ENCODE data around the gene TTC29.

TTC29 gene

GRCh38 chr4:146945556-146946374, at the start of gene TTC29:
Gene TTC29, minus strand, starts transcription at chr4:146945864. Its CDS starts 5,969 bp downstream, at chr4:146939895.
- peak; percentile 92 for DNase-seq

DNA sequence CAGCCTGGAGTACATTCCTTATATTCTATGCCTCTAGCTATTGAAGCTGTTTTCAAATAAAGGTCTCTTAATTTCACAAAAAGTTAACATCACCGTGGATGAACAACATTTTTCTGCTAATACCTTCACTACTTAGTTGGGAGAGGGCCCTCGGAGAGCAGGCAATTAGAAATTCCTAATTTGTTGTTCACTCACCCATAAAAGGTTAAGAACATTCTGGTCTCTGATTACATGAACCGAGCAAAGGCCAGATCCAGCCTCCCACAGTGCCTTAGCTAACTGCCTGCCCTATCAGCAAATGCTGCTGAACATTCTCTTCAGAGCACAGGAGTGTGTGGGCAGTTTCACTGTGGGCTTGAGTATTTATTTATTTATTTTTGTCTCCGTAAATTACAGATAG, 36.0 kb upstream of the TTC29 start:
- no peak for DNase-seq

DNA sequence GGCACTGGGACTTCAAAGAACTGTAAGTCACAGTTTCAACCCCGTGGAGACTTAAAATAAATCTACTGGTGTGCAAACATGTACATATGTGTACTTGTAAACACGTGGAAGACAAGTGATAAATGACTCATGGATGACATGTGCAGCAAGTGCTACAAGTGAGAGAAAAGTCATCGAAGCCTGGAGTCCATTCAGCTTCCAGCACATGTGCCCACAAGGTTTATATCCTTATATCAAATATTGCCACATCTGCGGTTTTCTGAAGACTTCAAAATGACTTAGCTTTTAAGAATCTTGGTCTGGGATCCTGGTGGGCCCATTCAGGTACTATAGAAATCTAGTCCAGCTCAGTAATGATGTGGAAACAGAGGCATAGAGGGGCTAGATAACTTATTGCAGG, 33.0 kb upstream of the TTC29 start:
- DNase-seq, result no peak

GRCh38 chr4:146976145-146976544, 30.5 kb upstream of the TTC29 start:
- DNase-seq, result no peak

DNA sequence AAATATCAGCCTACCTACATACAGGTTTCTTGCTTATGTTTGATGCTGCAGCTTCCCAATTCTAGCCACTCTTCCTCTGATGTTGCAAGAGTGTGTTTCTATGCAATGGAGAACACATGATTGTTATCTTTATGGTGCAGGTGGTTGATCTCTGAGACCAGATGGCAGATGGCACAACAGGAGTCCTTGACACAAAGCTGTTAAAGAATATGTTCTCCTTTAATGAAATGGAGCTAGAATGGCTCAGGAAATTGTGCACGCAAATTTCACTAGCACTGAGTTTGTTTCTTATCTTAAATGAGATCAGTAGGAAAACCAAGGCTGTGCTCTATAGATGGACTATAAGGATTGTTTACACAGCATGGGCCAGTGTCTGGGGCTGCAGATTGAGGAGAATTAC, 29.9 kb upstream of the TTC29 start:
- DNase-seq, result peak; percentile 54

DNA sequence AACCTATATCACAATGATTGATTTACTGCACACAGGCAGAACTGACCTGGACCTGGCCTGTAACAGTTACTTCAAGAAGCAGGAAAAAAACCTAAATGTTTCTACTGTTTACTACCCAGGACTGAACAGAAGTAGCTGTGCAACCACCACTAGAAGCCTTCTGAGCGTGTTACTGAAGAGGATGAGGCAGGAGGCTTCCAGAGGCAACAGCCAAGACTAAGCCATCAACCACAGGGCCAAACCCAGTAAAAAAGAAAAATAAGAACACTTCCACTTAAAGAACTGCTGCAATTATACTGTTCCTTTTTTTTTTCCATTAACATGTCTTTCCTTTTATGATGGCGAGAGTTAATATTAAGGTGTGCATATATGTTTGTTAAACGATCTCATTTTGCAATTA, 29.4 kb upstream of the TTC29 start:
- no peak for DNase-seq

DNA sequence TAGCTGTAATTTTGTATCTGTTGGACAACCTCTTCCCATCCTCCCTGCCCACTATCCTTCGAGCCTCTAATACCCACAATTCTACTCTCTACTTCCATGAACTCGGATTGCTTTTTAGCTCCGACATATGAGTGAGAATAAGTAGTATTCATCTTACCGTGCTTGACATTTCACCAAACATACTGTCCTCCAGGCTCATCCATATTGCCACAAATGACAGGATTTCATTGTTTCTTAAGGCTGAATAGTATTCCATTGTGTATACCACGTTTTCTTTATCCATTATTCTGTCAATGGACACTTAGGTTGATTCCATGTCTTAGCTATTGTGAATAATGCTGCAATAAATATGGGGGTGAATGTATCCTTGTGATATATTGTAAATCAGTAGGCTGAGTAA, 26.4 kb upstream of the TTC29 start:
- DNase-seq, result no peak

- no peak for DNase-seq
Observed at GRCh38 chr4:146969126-146969525, 23.5 kb upstream of the TTC29 start.

- DNase-seq, result no peak
Observed at GRCh38 chr4:146960634-146961033, 15.0 kb upstream of the TTC29 start.

DNA sequence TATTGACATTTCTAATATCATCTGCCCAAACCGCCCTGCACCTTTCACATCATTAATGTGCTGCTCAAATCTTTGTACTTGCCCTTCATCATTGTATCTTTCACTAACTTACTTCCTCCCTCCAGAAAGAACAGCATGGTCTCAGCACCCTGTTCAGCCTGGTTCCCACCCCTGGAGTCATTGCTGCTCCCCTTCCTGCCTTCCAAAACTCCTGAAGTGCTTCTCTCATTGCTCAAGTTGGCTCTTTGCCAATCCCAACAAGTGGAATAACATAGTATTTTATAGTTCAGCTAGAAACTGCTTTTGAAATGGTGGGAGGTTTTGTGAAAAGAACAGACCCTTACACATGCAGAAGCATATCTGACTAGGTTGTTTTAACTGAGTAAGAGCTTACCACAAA, 14.0 kb upstream of the TTC29 start:
- DNase-seq, result no peak

DNA sequence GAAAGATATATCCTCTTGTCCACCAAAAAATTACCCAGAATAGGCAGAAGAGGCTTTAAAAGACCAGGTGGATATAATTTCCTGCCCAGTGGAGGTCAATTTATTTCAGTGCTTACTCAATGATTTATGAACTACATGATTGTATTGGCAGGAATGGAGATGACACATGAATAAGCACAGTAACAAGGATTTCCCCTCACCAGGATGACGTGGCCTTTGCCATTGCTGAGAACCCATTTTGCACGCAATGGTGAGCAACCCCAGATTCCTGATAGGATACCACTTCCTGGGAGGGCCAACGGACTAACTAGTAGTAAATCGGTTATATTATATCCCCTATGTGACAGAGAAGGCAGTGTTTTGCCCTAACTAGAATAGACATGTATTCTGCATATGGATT, 11.6 kb upstream of the TTC29 start:
- no peak for DNase-seq

DNA sequence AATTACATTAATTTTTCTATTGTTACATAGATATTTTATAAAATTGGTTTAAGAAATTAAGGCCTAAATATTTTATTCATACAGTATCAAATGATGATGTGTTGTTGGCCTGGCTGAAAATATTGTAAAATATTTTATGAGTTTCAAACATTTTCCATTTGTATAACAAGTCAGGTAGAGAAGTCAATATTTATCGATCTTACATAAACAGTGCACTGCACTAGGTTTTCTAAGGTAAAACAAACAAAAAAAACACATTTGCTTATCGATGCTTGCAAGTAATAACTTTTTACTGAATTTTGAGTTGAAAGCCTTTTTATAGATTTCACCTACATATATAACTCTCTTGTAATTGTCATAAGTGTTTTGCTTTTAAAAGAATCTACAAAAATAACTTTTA, 7.2 kb upstream of the TTC29 start:
- no peak for DNase-seq

DNA sequence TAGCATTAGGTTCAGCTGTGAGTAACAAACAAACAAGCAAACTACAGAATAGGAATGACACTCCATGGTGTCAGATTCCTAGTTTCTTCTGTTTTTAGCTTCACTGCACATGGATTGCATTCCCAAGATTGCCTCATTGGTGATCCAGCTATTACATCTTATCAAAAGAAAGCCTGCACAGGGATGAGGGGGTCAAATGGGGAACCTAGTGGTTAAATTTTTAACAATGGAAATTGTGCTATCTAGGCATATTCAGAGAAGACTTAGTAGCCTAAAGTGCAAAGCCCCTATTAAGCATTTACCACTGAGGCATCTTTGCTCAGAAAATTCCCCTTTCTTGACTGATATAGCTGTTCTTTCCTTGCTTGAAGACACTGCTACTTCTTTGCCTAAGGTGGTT, 3.9 kb upstream of the TTC29 start:
- no peak for DNase-seq

DNA sequence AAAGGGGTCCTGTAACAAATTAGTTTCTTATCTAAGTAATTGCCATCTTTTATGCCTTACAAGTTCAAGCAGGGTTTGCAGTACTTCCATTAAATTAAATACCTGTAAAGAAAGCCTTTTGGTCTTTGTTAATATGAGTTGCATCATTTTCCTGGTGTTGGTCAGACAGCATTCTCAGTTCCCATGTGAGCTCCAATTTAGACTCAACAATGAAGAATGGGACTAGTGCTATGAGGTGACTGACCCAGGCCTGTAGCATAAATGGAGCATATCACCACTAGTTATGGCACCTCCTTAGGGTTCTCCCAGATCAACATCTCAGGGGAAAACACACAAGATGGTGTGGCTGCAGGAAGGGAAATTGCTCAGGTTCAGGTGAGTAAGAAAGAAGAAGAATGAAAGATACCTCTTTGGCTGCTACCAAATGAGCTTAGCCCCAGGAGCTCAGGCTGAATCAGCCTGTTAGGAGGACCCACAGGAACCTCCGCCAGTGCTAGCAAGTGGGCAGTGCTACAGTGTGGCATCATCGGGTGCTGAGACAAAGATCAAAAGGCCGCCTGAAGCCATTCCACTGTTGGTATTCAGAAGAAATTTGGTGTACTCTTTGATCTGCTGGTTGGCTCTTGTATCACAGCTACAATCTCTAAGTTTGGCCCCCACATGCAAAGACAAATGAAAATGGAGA, 1.8 kb downstream of the TTC29 start:
- DNase-seq, result no peak

DNA sequence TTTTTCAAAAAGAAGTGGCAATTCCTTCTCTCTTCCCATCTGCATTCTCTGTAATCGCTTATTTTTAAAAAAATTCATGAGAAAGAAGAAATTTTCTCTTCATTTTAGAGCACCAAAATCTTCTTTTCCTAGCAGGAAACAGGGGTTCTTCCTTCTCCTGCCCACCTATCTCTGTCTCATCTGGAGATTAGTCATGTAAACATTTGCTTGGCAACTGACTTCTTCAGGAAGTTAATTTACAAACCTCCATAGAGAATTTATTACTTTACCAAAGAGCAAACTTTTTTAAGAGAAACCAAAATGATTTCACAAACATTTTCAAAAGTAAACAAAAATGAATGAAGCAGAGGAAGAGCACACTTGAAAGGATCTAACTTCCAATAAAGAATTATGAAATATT, 13.5 kb downstream of the TTC29 start:
- no peak for DNase-seq

DNA sequence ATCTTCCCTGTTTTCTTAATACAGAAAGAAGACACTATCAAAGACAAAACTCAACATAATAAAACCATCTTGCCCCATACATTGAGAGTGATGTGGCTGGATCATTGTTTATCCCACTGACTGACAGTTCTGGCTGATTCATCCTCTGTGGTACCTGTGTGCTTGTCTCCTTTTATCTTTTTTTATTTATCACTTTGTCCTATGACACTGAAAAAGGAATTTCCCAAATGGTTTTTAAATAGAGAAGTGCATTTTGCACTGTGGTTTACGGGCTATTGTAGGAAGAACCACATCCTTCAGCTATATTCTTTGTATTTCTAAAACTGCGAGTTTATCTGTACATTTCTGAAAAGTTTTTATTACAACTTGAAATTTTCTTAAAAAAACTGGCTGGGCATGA, 15.0 kb downstream of the TTC29 start:
- no peak for DNase-seq

DNA sequence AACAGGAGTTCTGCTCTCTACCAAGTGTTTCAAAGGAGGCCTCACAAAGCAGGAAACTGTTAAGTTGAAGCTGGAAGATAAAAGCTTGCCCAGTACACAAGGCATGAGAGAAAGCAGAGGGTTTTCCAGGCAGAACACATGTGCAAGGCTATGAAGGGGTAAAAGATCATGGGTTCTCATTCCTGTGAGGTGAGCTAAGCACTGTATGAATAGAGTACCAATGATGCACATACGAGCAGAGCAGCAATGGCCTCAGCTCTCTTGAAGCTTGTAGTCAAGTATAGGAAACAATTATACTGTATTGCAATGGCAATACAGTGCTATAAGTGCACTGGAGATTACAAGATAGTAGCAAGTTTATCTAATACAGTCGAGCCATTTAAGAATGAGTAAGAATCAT, 18.0 kb downstream of the TTC29 start:
- no peak for DNase-seq

DNA sequence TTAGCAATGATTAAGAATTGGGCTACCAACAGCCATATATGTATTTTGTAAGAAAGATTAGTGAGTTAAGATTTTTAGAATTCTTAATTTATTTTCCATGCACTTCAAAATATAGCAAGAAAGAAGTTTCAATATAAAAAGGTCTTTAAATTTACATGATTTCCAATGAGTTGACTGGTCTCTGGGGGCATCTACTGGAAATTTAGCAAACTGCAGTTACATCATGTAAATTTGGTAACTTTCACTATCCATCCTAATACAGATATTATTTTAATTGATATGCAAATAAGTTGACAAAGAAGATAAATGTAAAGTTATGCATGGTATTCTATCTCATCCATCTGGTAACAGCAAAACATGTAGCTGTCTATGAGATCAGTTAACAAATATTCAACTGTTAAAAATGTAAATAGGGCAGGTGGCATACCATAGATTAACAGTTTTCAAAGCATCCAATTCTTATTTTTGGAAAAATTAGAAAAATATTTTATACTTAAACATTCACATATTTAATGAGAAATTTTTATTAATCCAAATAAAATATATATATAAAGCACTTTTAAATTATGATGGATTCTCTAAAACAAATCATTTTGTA, 29.1 kb downstream of the TTC29 start:
- peak; percentile 63 for DNase-seq

DNA sequence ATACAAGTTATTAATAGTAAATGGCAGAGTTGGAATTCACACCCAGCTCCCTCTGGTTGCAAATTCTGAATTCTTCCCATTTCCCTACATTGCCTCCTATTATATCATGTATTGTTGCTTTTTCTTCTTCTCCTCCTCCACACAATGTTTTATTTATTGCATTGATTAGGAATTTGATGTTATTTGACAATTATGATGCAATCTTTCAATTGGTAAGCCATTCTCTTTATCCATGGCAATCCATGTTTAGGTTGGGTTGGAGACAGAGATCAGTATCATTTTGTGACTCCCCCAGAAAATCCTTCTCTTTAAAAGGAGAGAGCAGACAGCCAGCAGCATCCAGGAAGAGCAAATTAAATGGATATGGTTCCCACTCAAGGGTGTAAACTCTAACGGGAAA, 30.5 kb downstream of the TTC29 start:
- no peak for DNase-seq

- no peak for DNase-seq
Observed at GRCh38 chr4:146900295-146900694, 45.4 kb downstream of the TTC29 start.

GRCh38 chr4:146890301-146890700, 55.4 kb downstream of the TTC29 start:
- DNase-seq, result no peak

DNA sequence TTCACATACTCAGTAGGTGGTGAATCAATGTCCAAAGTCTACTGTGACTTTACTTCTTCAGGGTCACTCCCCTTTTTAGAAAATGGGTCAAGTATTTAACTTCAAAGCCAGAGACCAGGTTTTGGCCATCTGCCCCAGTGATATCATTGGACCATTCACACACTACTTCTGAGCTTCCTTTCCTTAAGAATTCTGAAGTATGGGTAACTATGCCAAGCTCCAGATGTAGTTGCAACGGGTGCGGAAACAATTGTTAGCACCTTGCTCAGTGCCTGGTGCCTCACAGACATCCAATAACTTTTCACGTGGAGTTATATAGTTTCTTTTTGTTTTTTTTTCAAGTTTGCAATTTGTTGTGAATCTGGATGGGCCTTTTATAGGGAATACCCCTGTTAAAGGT, 62.6 kb downstream of the TTC29 start:
- no peak for DNase-seq

GRCh38 chr4:146857298-146857697, 88.4 kb downstream of the TTC29 start:
- no peak for DNase-seq

GRCh38 chr4:146855761-146856160, 89.9 kb downstream of the TTC29 start:
- DNase-seq, result no peak
